Measurements from ENCODE around the gene ARL2BP.
"Not testable (repeated sequence)": the region's sequence is repeated elsewhere in the genome, so short reads cannot be mapped to it uniquely, and the experiment has no call there.

The ARL2BP gene

DNA sequence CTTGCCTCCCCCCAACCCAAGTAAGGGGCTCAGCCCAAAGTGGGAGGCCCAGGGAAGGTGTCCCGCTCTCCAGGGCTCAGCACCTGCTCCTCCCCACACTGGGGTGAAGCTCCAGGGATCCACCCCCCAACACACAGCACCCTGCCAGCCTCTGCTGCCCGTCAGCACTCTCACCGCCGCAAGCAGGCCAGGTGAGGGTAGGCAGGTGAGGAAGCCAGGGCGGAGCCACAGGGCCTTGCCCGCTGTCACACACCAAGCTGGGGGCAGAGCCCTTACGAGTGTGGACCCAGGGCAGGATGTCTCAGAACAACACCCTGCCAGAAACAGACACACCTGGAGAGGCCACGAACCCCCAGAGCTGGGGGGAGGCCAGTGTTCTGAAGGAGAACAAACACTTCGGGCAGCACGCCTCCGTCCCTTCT is 19.9 kb downstream of the ARL2BP start:
- H3K36me3 Mint-ChIP-seq (ENCODE audit: low read depth), result no peaks in the 10 kb centered on the region
- peaks cover 46% of the 10 kb centered on the region for H3K4me1 Mint-ChIP-seq
- no peak overlapping the region for H3K4me3 Mint-ChIP-seq
- DNase-seq (no peak), ATAC-seq (no peak)
- H3K27ac Mint-ChIP-seq, result peak overlapping the region; percentile 1
- no peaks in the 10 kb centered on the region for H3K27me3 Mint-ChIP-seq
- no peaks in the 10 kb centered on the region for H3K9me3 Mint-ChIP-seq

DNA sequence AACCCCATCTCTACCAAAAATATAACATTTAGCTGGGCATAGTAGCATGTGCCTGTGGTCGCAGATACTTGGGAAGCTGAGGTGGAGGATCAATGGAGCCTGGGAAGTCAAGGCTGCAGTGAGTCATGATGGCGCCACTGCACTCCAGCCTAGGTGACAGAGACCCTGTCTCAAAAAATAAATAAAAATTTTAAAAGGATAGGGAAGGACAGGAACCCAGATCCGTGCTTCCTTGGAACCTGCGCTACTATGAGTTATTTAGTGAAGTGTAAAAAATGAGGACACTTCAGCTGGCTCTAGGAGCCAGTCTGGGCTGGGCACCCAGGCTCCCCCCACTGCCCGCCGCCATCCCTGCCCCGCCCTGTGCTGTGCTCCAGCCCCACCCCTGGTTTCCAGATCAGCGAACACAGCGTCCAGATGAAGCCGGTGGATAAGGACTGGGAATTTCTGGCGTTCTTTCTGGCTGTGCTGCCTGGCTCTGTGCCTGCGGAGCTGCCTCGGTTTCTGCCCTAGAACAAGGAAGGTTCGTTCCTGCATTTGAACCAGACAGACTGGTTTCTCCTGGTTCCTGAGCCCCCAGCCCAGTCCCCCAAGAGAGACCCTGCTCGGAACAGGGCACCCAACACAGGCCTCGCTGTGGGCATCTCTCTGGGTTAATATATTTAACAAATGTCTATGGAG is 20.9 kb downstream of the ARL2BP start:
- Mint-ChIP-seq H3K27me3 (no peaks in the 10 kb centered on the region), H3K4me3 (no peak overlapping the region), H3K9me3 (no peaks in the 10 kb centered on the region), H3K36me3 (ENCODE audit: low read depth) (no peaks in the 10 kb centered on the region), H3K27ac (peak overlapping the region; percentile 79), H3K4me1 (peaks cover 36% of the 10 kb centered on the region)
- DNase-seq (no peak), ATAC-seq (no peak)

DNA sequence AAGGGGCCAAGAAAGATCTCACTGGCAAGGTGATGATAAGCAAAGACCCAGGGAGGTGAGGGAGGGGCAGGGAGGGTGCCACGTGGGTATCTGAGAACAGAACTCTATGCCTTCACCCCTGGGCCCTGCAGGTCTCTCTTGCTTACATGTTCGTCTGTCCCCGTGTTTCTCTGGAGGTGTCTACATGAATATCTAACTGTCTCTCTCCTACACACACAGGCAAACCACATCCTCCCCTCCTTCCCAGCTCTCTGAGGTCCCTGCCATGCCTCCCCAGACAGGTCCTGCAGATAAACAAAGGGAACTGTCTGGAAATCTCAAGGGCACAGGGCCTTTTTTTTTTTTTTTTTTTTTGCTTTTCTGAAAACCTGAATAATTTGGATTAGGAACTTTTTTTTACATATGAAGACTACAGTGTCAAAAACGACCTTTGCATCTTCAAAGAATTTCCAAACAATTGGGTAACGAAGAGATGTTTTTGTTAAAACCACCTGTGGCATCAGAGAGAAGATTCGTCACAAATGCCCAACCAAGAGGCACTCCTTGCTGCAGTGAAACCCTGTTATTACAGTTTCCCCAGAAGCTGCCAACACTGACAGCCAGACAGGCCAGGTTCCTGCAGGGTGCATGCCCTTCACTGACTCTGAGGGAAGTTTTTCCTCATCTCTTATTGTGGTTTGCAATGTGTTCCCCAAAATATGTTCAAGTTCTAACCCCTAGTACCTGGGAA is 21.6 kb downstream of the ARL2BP start:
- Mint-ChIP-seq H3K4me3 (no peak overlapping the region), H3K4me1 (peaks cover 36% of the 10 kb centered on the region), H3K27me3 (no peaks in the 10 kb centered on the region), H3K27ac (peak overlapping the region; percentile 79), H3K36me3 (ENCODE audit: low read depth) (no peaks in the 10 kb centered on the region), H3K9me3 (no peaks in the 10 kb centered on the region)
- peak; percentile 57 for ATAC-seq
- DNase-seq, result peak; percentile 25

DNA sequence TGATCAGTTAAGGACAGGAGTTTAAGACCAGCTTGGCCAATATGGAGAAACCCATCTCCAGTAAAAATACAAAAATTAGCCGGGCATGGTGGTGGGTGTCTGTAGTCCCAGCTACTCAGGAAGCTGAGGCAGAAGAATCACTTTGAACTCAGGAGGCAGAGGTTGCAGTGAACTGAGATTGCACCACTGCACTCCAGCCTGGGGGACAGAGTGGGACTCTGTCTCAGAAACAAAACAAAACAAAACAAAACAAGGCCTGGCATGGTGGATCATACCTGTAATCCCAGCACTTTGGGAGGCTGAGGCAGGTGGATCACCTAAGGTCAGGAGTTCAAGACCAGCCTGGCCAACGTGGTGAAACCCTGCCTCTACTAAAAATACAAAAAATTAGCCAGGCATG is 22.3 kb downstream of the ARL2BP start:
- not testable (repeated sequence) for H3K9me3 Mint-ChIP-seq; DNase-seq; ATAC-seq; H3K4me3 Mint-ChIP-seq; H3K36me3 Mint-ChIP-seq (ENCODE audit: low read depth); H3K27me3 Mint-ChIP-seq
- Mint-ChIP-seq H3K27ac (peak overlapping the region; percentile 79), H3K4me1 (peaks cover 36% of the 10 kb centered on the region)

DNA sequence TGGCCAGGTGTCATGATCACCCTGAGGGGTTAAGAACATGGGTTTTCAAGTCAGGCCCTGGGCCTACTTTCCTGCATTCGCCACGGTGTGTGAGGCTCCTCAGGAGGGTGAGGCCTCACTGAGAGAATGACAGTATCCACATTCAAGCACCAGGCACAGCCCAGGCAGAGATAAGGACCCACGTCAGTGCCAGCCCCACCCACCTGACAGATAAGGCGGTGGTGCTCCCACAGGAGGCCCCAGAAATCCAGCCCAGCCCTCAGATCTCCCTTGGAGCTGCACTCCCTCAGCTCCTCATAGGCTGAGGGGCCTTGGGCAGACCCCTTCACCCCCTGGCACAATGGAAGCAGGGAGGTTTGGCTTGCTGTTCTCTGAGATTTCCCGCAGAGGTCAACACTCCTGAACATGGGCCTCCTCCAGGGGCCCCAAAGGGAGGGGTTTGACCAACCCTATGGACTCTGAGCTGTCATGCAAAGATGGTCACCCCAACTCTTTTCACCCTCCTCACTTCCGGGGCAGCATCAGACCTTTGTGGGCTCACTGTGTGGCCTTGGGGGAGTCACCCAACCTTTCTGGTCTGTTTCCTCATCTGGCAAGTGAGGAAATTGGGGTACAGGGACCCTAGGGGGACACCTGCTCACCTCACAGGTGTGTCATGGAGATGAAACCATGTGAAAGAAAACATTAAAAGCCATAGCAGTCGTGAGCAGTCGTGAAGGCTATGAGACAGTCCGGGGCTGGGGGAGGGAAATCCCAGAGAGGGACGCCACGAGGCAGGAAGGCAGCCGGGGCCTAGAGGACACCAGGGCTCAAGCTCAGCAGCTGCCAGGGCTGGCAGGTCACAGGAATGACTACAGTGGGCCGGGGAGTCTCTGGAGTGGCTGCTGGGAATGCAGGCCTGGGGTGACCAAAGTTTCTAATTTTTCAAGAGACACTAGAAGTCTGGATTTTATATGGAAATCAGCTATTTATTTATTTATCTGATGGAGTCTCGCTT is 24.0 kb downstream of the ARL2BP start:
- no peaks in the 10 kb centered on the region for H3K27me3 Mint-ChIP-seq
- no peaks in the 10 kb centered on the region for H3K9me3 Mint-ChIP-seq
- DNase-seq (no peak), ATAC-seq (peak; percentile 41)
- H3K4me3 Mint-ChIP-seq, result no peak overlapping the region
- no peaks in the 10 kb centered on the region for H3K36me3 Mint-ChIP-seq (ENCODE audit: low read depth)
- H3K27ac Mint-ChIP-seq, result no peak overlapping the region
- H3K4me1 Mint-ChIP-seq, result peaks cover 36% of the 10 kb centered on the region

DNA sequence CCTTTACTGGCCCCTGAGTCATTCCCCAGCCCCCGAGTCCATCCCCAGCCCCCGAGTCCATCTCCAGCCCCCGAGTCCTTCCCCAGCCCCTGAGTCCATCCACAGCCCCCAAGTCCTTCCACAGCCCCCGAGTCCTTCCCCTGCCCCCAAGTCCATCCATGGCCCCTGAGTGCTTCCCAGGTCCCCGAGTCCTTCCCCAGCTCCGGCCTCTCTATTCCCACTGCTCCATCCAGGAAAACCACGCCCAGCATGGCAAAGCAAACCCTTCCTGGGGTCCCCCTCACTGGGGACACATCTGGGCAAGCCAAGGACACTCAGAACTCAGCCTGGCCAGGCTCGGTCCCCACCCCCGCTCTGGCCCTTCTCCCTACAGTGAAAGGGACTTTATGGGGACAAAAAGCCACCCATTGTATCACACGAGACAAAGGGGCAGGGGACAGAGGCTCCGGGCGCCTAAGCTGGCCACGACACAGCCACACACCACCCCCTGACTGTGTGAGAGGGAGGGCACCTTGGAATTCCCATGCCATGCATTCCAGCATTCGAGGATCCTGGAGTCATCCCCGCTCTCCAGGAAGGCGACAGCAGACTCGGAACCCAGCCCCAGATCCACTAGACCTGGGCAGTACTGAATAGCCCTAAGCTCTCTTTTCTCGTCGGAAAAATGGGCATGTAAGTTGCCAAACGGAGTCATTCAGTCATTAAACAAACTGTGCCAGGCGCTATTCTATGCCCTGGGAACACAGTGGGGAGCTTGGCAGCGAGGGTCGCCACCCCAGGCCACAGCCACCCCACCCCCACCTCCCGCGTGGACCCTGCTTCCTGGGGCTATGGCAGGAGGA is 25.4 kb downstream of the ARL2BP start:
- ATAC-seq, result no peak
- no peak overlapping the region for H3K4me3 Mint-ChIP-seq

DNA sequence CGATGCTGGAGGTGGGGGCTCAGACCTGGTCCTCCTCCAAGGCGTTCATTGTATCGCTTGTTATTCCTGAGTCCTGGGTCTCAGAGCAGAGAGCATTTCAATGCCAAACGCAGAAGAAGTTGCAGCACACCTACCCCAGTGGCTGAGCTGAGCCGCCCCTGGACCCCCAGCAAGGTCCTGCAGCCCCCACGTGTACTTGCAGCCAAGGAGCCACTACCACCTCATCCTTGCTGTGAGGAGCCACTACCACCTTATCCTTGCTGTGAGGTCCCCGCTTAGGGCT is 25.9 kb downstream of the ARL2BP start:
- no peak for ATAC-seq
- Mint-ChIP-seq H3K27me3 (no peaks in the 10 kb centered on the region), H3K4me1 (peaks cover 29% of the 10 kb centered on the region), H3K4me3 (no peak overlapping the region), H3K27ac (no peak overlapping the region), H3K36me3 (ENCODE audit: low read depth) (no peaks in the 10 kb centered on the region), H3K9me3 (no peaks in the 10 kb centered on the region)
- no peak for DNase-seq

More for the DNA sequence above, 25.4 kb downstream of the ARL2BP start:
- no peak for DNase-seq
- Mint-ChIP-seq H3K9me3 (no peaks in the 10 kb centered on the region), H3K27ac (no peak overlapping the region), H3K27me3 (no peaks in the 10 kb centered on the region), H3K4me1 (peaks cover 32% of the 10 kb centered on the region), H3K36me3 (ENCODE audit: low read depth) (no peaks in the 10 kb centered on the region)

DNA sequence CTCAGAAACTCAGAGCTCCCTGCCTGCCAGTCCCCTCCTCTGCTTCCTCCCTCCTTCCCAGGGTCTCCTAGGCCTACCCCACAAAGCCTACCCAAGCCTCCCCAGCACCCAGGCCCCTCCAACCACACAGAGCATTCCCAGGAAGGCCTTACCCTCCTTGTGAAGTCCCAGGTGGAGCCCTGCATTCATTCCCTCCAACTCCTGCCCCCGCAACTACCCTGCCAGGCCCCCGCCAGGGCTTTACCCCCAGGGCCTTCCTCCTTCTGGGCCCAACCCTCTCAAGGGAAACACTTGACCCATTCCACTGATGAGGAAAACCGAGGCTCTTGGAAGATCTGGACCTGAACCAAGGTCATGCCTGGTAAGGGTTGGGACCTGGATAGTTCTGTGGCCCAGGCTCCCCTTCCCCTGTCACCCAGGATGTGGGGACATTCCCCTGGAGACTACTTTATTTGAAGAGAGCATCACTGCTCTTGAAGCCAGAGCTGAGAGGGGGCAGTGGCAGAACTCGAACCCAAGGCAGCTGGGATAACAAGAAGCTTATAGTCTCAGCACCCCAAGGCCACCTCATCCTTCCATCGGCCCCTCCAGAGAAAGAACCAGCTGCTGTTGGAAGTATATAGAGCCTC is 26.9 kb downstream of the ARL2BP start:
- Mint-ChIP-seq H3K4me1 (peaks cover 26% of the 10 kb centered on the region), H3K27ac (no peak overlapping the region), H3K36me3 (ENCODE audit: low read depth) (no peaks in the 10 kb centered on the region), H3K27me3 (no peaks in the 10 kb centered on the region), H3K4me3 (no peak overlapping the region), H3K9me3 (no peaks in the 10 kb centered on the region)
- ATAC-seq, result no peak
- no peak for DNase-seq

DNA sequence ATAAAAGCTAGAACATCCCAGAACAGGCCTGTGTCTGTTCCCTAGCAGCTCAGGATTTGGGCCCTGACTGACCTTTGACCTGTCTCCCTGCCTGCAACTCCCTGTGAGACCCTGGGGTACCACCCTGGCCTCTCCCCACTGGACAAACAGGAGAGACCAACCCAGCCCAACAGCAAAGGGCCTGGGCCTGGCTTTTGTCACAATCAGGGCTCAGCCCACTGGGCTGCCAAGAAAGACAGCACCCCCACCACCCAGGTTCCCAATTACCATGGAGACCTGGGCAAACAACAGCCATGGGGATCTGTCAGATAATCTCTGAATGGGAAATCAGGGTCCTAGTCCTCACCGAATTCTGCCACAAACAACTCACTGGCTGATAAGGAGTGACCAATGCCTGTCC is 28.3 kb downstream of the ARL2BP start:
- Mint-ChIP-seq H3K27ac (no peak overlapping the region), H3K36me3 (ENCODE audit: low read depth) (no peaks in the 10 kb centered on the region), H3K4me3 (no peak overlapping the region), H3K4me1 (peaks cover 26% of the 10 kb centered on the region), H3K9me3 (no peaks in the 10 kb centered on the region), H3K27me3 (no peaks in the 10 kb centered on the region)
- no peak for DNase-seq
- no peak for ATAC-seq

DNA sequence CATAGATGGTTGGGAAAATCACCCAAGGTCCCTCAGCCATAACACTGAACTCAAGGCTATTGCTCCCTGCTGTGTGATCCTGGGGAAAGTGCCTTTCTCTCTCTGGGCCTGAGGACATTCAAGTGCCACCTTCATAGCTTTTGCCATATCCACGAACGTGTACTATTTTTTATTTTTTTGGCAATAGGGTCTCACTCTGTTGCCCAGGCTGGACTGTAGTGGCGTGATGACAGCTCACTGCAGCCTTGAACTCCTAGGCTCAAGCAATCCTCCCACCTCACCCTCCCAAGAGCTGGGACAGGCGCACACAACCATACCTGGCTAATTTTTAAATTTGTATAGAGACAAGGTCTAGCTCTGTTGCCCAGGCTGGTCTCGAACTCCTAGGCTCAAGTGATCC is 28.8 kb downstream of the ARL2BP start:
- no peaks in the 10 kb centered on the region for H3K9me3 Mint-ChIP-seq
- no peaks in the 10 kb centered on the region for H3K36me3 Mint-ChIP-seq (ENCODE audit: low read depth)
- no peaks in the 10 kb centered on the region for H3K27me3 Mint-ChIP-seq

DNA sequence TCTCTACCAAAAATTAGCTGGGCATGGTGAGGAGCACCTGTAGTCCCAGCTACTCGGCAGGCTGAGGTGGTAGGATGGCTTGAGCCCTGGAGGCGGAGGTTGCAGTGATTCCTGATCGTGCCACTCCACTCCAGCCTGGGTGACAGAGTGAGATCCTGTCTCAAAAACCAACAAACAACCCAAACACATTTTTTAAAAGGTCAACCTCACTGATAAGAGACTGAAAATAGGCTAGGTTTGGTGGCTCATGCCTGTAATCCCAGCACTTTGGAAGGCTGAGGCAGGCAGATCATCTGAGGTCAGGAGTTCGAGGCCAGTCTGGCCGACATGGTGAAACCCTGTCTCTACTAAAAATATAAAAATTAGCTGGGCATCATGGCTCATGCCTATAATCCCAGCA is 30.9 kb downstream of the ARL2BP start:
- DNase-seq; H3K36me3 Mint-ChIP-seq (ENCODE audit: low read depth); ATAC-seq; H3K9me3 Mint-ChIP-seq; H3K4me3 Mint-ChIP-seq; H3K27me3 Mint-ChIP-seq; H3K27ac Mint-ChIP-seq: not testable (repeated sequence)
- peaks cover 22% of the 10 kb centered on the region for H3K4me1 Mint-ChIP-seq

More for the DNA sequence above, 28.8 kb downstream of the ARL2BP start:
- DNase-seq (no peak), ATAC-seq (no peak)
- no peak overlapping the region for H3K4me3 Mint-ChIP-seq
- H3K27ac Mint-ChIP-seq, result no peak overlapping the region
- H3K4me1 Mint-ChIP-seq, result peaks cover 25% of the 10 kb centered on the region

DNA sequence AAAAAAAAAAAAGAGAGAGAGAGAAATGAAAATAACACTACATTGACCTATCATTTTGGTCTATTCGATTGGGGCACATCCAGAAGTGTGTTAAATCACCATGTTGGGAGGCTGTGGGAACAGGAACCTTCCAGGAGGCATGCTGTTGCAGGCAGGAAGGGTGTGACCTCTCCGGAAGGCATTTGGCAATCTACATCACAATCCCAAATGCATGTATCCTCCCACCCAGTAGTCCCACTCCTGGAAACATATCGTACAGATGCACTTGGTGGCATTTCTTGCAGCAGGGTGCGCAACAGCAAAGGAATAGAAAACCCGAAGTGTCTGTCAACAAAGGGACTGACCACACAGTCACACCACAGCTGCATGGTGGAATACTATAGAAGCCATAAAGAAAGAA is 31.5 kb downstream of the ARL2BP start:
- Mint-ChIP-seq H3K9me3 (no peaks in the 10 kb centered on the region), H3K27ac (no peak overlapping the region), H3K27me3 (no peaks in the 10 kb centered on the region), H3K36me3 (ENCODE audit: low read depth) (no peaks in the 10 kb centered on the region), H3K4me3 (no peak overlapping the region), H3K4me1 (peaks cover 22% of the 10 kb centered on the region)
- no peak for ATAC-seq
- no peak for DNase-seq

DNA sequence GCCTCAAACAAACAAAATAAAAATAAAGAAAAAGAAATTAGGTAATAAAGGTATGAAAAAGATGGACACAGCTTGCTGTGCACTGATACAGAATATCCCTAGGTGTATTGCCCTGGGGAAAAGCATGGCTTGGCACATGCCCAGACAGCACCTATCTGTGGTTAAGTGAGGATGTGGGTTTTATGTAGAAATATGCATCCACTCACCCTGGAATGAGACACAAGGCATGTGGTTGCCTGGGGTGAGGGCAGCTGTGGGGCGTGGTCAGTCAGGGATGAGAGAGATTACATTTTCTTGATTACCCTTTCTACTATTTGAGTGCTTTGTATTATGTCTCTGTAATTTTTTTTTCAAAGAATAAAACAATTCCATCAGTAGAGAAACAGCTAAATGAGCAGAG is 32.5 kb downstream of the ARL2BP start:
- Mint-ChIP-seq H3K9me3 (no peaks in the 10 kb centered on the region), H3K4me3 (no peak overlapping the region), H3K27ac (peak overlapping the region; percentile 71), H3K4me1 (peaks cover 22% of the 10 kb centered on the region), H3K36me3 (ENCODE audit: low read depth) (no peaks in the 10 kb centered on the region), H3K27me3 (peaks cover 5% of the 10 kb centered on the region)
- ATAC-seq, result peak; percentile 81
- DNase-seq, result peak; percentile 62

DNA sequence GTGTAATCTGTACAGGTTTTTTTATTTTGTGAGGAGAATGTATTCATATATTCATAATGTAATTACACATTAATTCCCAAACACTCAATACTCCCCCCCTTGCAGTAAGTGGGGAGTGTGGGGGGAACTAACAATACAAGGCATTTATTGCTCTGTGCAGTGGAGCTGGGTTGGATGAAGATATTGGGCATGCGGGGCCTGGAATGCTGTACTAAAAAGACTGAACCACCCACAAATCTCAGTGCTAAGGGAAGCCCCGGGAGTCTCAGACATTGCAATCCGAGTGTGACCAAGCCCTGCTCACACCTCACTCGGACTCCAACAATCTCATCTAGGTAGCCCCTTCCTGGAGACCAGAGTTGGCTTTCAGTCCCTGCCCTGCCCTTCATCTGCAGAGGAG is 33.4 kb downstream of the ARL2BP start:
- H3K4me3 Mint-ChIP-seq, result no peak overlapping the region
- peaks cover 22% of the 10 kb centered on the region for H3K4me1 Mint-ChIP-seq
- no peak for ATAC-seq

More for the DNA sequence above, 33.4 kb downstream of the ARL2BP start:
- no peak overlapping the region for H3K27ac Mint-ChIP-seq
- H3K9me3 Mint-ChIP-seq, result no peaks in the 10 kb centered on the region
- peaks cover 14% of the 10 kb centered on the region for H3K27me3 Mint-ChIP-seq
- no peak for DNase-seq
- H3K36me3 Mint-ChIP-seq (ENCODE audit: low read depth), result no peaks in the 10 kb centered on the region

Measured in activated naive CD8-positive, alpha-beta T cell treated with anti-CD3 and anti-CD28 coated beads, Interleukin-2, amount 50 U/mL, for 24 hours (primary cell).